GM12878 (cell line): ENCODE measurements around the gene SCIN.

ENCODE experiments used
- CREB1 ChIP-seq: IDR thresholded peaks from 2 replicates; pipeline ENCODE4 v1.6.1; 2012; ENCODE audit warnings: low read depth, mild to moderate bottlenecking, inconsistent platforms
- CTCF ChIP-seq, 3 experiments: IDR thresholded peaks in 2 of 3; conservative IDR thresholded peaks in 1 of 3; 2 replicates each; pipeline ENCODE4 v1.5.1; 2011; ENCODE audit warnings: low read depth in 3 of 3, low read length in 3 of 3, mild to moderate bottlenecking in 3 of 3, control low read depth in 2 of 3, moderate library complexity in 2 of 3, inconsistent platforms in 1 of 3, mixed read lengths in 1 of 3; ENCODE audit not compliant: control insufficient read depth in 2 of 3, insufficient read depth in 1 of 3; ENCODE audit errors: extremely low read depth in 1 of 3
- ELK1 ChIP-seq: IDR thresholded peaks from 2 replicates; pipeline ENCODE4 v1.6.1; 2012; ENCODE audit warnings: low read depth, low read length, improper control_type of control experiment
- FOXM1 ChIP-seq: IDR thresholded peaks from 2 replicates; pipeline ENCODE4 v1.6.1; 2012; ENCODE audit warnings: low read depth, mild to moderate bottlenecking, inconsistent platforms, low read length, moderate library complexity
- MAX ChIP-seq: IDR thresholded peaks from 2 replicates; pipeline ENCODE4 v1.6.1; 2012; ENCODE audit warnings: low read depth, low read length, improper control_type of control experiment
- PKNOX1 ChIP-seq: fragments of 450-650 bp; IDR thresholded peaks from 2 replicates; pipeline ENCODE4 v1.6.1; 2016; ENCODE audit warnings: mild to moderate bottlenecking
- POLR2A ChIP-seq: IDR thresholded peaks from 2 replicates; pipeline ENCODE4 v1.6.1; 2011; ENCODE audit warnings: low read depth, mild to moderate bottlenecking, low read length
- RBBP5 ChIP-seq: fragments of 200-600 bp; sonication (generic); conservative IDR thresholded peaks from 2 replicates; pipeline ENCODE4 v1.6.1; 2016
- REST ChIP-seq: IDR thresholded peaks from 2 replicates; pipeline ENCODE4 v1.6.1; 2012; ENCODE audit warnings: mild to moderate bottlenecking, low read depth, low read length

GRCh38 chr7:12557282-12557681, 13.2 kb upstream of the SCIN start:
- no peak for TF ChIP-seq ELK1
- no peak for TF ChIP-seq CTCF (IDR thresholded peaks at IDR 0.05 in 2 of 3, conservative IDR thresholded peaks at IDR 0.05 in 1 of 3; ENCODE audit: control insufficient read depth in 2 of 3, extremely low read depth in 1 of 3, insufficient read depth in 1 of 3, low read depth in 3 of 3, low read length in 3 of 3)
- no peak for TF ChIP-seq RBBP5
- no peak for TF ChIP-seq MAX
- TF ChIP-seq POLR2A: no peak
- no peak for TF ChIP-seq FOXM1
- no peak for TF ChIP-seq PKNOX1
- TF ChIP-seq CREB1: no peak
- TF ChIP-seq REST: no peak
